GM12878 (cell line): ENCODE data around the gene LITAF. TPM values are rescaled to one million over a fixed set of nuclear protein-coding genes. Genes with fewer than 3 reads are reported as not detected.
A peak's percentile ranks its signal among the peaks of the same experiment; 100 is the strongest.

Experiments
- CREB1 ChIP-seq: IDR thresholded peaks from 2 replicates; pipeline ENCODE4 v1.6.1; 2012; ENCODE audit warnings: low read depth, mild to moderate bottlenecking, inconsistent platforms
- CUX1 ChIP-seq: IDR thresholded peaks from 2 replicates; pipeline ENCODE4 v1.6.1; 2012; ENCODE audit warnings: improper control_type of control experiment, low read depth, low read length; ENCODE audit not compliant: insufficient replicate concordance
- DPF2 ChIP-seq: fragments of 450-650 bp; IDR thresholded peaks from 2 replicates; pipeline ENCODE4 v1.6.1; 2017; ENCODE audit warnings: mild to moderate bottlenecking
- HSF1 ChIP-seq: fragments of 150-350 bp; IDR thresholded peaks from 2 replicates; pipeline ENCODE4 v1.6.1; 2014; ENCODE audit warnings: mild to moderate bottlenecking, low read depth, low read length
- IKZF1 ChIP-seq: fragments of 450-650 bp; conservative IDR thresholded peaks from 2 replicates; pipeline ENCODE4 v1.6.1; 2017; ENCODE audit warnings: antibody characterized with exemption, mild to moderate bottlenecking
- IRF3 ChIP-seq: fragments of 450-650 bp; IDR thresholded peaks from 2 replicates; pipeline ENCODE4 v1.6.1; 2014; ENCODE audit warnings: mild to moderate bottlenecking
- MTA2 ChIP-seq: fragments of 450-650 bp; IDR thresholded peaks from 2 replicates; pipeline ENCODE4 v1.6.1; 2016; ENCODE audit warnings: low read depth, mild to moderate bottlenecking, moderate library complexity
- NFYB ChIP-seq: IDR thresholded peaks from 2 replicates; pipeline ENCODE4 v1.6.1; 2011; ENCODE audit warnings: low read depth, mild to moderate bottlenecking, low read length, improper control_type of control experiment, moderate library complexity; ENCODE audit not compliant: insufficient read depth
- RCOR1 ChIP-seq: conservative IDR thresholded peaks from 2 replicates; pipeline ENCODE4 v1.6.1; 2012; ENCODE audit warnings: low read depth, low read length, improper control_type of control experiment
- SMARCA5 ChIP-seq: fragments of 450-650 bp; IDR thresholded peaks from 2 replicates; pipeline ENCODE4 v1.6.1; 2017; ENCODE audit warnings: mild to moderate bottlenecking
- SUPT20H ChIP-seq: IDR thresholded peaks from 2 replicates; pipeline ENCODE4 v1.6.1; 2011; ENCODE audit warnings: low read depth, mild to moderate bottlenecking, low read length, moderate library complexity, borderline replicate concordance; ENCODE audit not compliant: control insufficient read depth
- ZNF207 ChIP-seq: fragments of 450-650 bp; IDR thresholded peaks from 2 replicates; pipeline ENCODE4 v1.6.1; 2014; ENCODE audit warnings: antibody characterized with exemption, mild to moderate bottlenecking, borderline replicate concordance
- ZNF274 ChIP-seq: IDR thresholded peaks from one replicate; pipeline ENCODE4 v1.8.0; 2011; ENCODE audit not compliant: insufficient read length, insufficient read depth
- ZNF687 ChIP-seq: fragments of 450-650 bp; IDR thresholded peaks from 2 replicates; pipeline ENCODE4 v1.6.1; 2017; ENCODE audit warnings: mild to moderate bottlenecking, moderate library complexity
- ZZZ3 ChIP-seq: IDR thresholded peaks from 2 replicates; pipeline ENCODE4 v1.6.1; 2011; ENCODE audit warnings: low read depth; ENCODE audit not compliant: control insufficient read depth, insufficient read length
- polyA plus RNA-seq, 11 experiments: library from polyadenylated mRNA; depleted of rRNA in 4 of 11; unstranded in 6 of 11; stranded (reverse) in 5 of 11; fragments of >200 nt; fragmentation: Nextera tagmentation in 4 of 11; fragmentation: Illumina TruSeq in 1 of 11; extraction: Ambion mirVana in 4 of 11; extraction: Trizol in 1 of 11; gene quantifications; 1 replicate in 1 of 11; 2 replicates in 10 of 11; pipeline versions ENCODE4 v1.2.1 to v1.2.3, GENCODE V29; 2011 to 2016; ENCODE audit warnings: inconsistent platforms in 2 of 11, missing spikeins in 2 of 11, low read depth in 1 of 11
- total RNA-seq, 4 experiments: library from RNA; depleted of rRNA in 3 of 4; stranded (reverse); fragments of >200 nt in 3 of 4; fragmentation: Illumina TruSeq in 1 of 4; extraction: Trizol in 1 of 4; gene quantifications; 2 replicates each; pipeline versions ENCODE4 v1.2.1 to v1.2.3, GENCODE V29; 2013 to 2021
- TF ChIP-seq, protein P1 (sequence below): fragments of 450-650 bp; IDR thresholded peaks from 2 replicates; pipeline ENCODE4 v1.6.1; 2017; ENCODE audit warnings: mild to moderate bottlenecking, low read depth, inconsistent platforms; ENCODE audit not compliant: poor library complexity, severe bottlenecking

The LITAF gene
- total and polyA plus RNA-seq, 10 of the 15 experiments (the other 5 are each of a cell fraction or from before 2014, with no cell fraction given), result 99.2 to 211 (median 147) TPM

DNA sequence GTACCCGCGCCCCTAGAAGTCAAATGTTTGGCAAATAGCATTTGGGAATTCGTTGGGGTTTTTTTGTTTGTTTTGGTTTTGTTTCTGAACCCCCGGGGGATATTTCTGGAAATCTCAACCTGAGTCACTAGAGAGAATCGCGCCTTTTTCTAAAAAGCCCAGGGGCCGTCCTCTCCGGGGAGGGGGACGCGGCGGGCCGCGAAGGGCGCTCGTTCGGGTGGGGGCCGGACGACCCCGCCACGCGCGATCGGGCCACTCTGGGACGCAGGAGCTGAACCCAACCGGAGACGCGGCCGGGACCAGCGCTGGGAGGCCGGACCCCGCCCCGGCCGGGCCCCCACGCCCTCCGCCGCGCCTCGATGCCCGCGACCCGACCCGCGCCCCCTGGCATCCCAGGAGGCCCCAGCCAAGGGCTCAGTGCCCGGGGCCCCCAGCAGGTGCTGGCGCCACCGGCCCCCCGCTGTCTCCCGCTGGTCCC, 302 bp downstream of the LITAF start (continued):
- TF ChIP-seq CUX1, result no peak
- no peak for TF ChIP-seq RCOR1
- no peak for TF ChIP-seq SUPT20H
- TF ChIP-seq NFYB, result no peak
- no peak for TF ChIP-seq HSF1
- peak; percentile 30; the same call in 1 of the 2 replicates for TF ChIP-seq IKZF1
- TF ChIP-seq CREB1, result 0 out of 2 replicates have a peak, but pooled peaks have one; percentile 16
- no peak for TF ChIP-seq MTA2
- TF ChIP-seq DPF2, result peak; percentile 81
- no peak for TF ChIP-seq ZZZ3
- TF ChIP-seq ZNF687, result peak; percentile 59; the same call in 1 of the 2 replicates
- no peak for TF ChIP-seq IRF3
- TF ChIP-seq, protein P1, sequence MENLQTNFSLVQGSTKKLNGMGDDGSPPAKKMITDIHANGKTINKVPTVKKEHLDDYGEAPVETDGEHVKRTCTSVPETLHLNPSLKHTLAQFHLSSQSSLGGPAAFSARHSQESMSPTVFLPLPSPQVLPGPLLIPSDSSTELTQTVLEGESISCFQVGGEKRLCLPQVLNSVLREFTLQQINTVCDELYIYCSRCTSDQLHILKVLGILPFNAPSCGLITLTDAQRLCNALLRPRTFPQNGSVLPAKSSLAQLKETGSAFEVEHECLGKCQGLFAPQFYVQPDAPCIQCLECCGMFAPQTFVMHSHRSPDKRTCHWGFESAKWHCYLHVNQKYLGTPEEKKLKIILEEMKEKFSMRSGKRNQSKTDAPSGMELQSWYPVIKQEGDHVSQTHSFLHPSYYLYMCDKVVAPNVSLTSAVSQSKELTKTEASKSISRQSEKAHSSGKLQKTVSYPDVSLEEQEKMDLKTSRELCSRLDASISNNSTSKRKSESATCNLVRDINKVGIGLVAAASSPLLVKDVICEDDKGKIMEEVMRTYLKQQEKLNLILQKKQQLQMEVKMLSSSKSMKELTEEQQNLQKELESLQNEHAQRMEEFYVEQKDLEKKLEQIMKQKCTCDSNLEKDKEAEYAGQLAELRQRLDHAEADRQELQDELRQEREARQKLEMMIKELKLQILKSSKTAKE, result peak; percentile 27
- no peak for TF ChIP-seq ZNF274
- TF ChIP-seq SMARCA5, result no peak
- no peak for TF ChIP-seq ZNF207
